GM06990 (cell line): ENCODE measurements around the gene ARFGEF3.

ENCODE experiments used
- DNase-seq: peaks from one replicate; pipeline ENCODE4 v3.0.0-alpha.2; 2011; ENCODE audit not compliant: insufficient read length; ENCODE audit errors: extremely low read depth
- H3K27me3 ChIP-seq: replicated peaks from 2 replicates; pipeline ENCODE4 v1.6.0; 2011; ENCODE audit warnings: low read length; ENCODE audit not compliant: control insufficient read depth, insufficient read depth
- H3K36me3 ChIP-seq: 2 replicates; pipeline ENCODE4 v1.5.1; 2011; ENCODE audit warnings: low read length; ENCODE audit not compliant: control insufficient read depth, insufficient read depth
- H3K4me3 ChIP-seq: replicated peaks from 2 replicates; pipeline ENCODE4 v1.5.1; 2011; ENCODE audit warnings: low read depth, mild to moderate bottlenecking, control low read depth, low read length
- TF ChIP-seq, protein P1 (sequence below): IDR thresholded peaks from 2 replicates; pipeline ENCODE4 v1.5.1; 2011; ENCODE audit warnings: low read length, control low read depth, mild to moderate bottlenecking, inconsistent platforms; ENCODE audit not compliant: insufficient read depth, poor library complexity, severe bottlenecking

ARFGEF3 gene

GRCh38 chr6:138374815-138375214 lies 213.1 kb downstream of the ARFGEF3 start:
- TF ChIP-seq, protein P1, sequence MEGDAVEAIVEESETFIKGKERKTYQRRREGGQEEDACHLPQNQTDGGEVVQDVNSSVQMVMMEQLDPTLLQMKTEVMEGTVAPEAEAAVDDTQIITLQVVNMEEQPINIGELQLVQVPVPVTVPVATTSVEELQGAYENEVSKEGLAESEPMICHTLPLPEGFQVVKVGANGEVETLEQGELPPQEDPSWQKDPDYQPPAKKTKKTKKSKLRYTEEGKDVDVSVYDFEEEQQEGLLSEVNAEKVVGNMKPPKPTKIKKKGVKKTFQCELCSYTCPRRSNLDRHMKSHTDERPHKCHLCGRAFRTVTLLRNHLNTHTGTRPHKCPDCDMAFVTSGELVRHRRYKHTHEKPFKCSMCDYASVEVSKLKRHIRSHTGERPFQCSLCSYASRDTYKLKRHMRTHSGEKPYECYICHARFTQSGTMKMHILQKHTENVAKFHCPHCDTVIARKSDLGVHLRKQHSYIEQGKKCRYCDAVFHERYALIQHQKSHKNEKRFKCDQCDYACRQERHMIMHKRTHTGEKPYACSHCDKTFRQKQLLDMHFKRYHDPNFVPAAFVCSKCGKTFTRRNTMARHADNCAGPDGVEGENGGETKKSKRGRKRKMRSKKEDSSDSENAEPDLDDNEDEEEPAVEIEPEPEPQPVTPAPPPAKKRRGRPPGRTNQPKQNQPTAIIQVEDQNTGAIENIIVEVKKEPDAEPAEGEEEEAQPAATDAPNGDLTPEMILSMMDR = no peak
- Histone ChIP-seq H3K4me3 (no peak overlapping the region), H3K27me3 (peaks cover 1% of the 10 kb centered on the region; the same call in 1 of the 2 replicates), H3K36me3 (no peaks in the 10 kb centered on the region)
- DNase-seq = no peak

DNA sequence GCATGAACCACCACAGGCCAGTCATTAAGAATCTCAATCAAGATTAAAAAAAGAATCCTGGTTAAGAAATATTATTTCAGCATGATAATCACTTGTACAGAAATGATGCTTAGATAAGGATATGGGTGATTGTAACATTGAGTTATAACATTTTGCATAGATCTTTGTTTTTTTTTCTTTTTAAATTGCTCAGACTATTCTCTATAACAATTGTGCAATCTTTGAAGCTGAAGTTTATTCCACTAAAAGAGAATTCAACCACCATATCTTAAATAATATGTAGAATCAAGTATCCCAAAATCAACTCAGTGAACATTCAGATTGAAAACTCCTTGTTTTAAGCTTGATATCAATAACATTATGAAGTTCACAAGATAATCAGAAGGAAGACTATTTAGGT lies 215.3 kb downstream of the ARFGEF3 start:
- TF ChIP-seq, protein P1 = no peak
- no peaks in the 10 kb centered on the region for H3K36me3 ChIP-seq
- DNase-seq = no peak
- H3K4me3 ChIP-seq = no peak overlapping the region
- H3K27me3 ChIP-seq = peaks cover 1% of the 10 kb centered on the region; the same call in 1 of the 2 replicates

DNA sequence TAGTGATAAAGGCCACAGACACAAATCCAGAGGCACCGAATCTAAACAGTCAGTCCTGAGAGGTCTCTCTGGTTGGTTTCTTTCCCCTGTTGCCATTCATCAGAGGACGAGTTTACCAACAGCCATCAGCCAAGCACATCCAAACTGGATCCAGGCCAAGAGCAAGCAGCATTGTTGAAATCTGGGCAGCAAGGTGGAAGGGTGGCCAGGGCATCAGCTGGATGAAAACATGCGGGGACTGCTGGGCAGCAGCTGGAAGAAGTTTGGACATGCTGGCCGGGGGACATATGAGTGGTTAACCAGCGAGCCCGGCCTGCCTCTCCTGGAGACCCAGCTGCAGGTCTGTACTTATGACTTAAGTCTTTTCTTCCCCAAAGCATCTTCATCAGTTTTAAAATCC lies 216.1 kb downstream of the ARFGEF3 start, which contains the start of gene SMIM28:
Gene SMIM28 (plus strand): TSS at position 62 of the 400 bp plus-strand sequence. CDS start 168 bp downstream, at position 230.
- Histone ChIP-seq H3K4me3 (no peak within 1 kb of the TSS), H3K27me3 (peaks cover 1% of the 10 kb centered on the region; the same call in 1 of the 2 replicates), H3K36me3 (no peaks in the 10 kb centered on the region)
- TF ChIP-seq, protein P1 = no peak
- DNase-seq = no peak

DNA sequence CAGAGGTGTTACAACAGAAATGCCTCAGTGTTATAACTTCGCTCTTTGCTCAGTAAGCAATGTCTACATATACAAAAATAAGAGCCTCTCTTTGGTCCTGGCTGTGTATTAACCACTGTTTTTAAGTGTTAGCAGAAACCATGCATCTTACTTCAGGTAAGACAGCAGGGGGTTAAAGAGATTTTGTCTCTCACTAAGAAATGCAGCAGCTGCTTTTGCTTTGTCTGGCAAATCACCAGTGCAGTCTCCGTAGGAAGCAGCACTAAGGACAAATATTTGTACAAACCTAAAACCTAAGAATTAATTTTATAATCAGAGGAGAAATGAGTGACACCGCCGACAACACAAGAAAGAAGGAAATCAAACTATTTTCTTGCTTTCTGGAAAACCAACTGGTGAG lies 216.7 kb downstream of the ARFGEF3 start:
- TF ChIP-seq, protein P1 = no peak
- no peaks in the 10 kb centered on the region for H3K36me3 ChIP-seq

DNA sequence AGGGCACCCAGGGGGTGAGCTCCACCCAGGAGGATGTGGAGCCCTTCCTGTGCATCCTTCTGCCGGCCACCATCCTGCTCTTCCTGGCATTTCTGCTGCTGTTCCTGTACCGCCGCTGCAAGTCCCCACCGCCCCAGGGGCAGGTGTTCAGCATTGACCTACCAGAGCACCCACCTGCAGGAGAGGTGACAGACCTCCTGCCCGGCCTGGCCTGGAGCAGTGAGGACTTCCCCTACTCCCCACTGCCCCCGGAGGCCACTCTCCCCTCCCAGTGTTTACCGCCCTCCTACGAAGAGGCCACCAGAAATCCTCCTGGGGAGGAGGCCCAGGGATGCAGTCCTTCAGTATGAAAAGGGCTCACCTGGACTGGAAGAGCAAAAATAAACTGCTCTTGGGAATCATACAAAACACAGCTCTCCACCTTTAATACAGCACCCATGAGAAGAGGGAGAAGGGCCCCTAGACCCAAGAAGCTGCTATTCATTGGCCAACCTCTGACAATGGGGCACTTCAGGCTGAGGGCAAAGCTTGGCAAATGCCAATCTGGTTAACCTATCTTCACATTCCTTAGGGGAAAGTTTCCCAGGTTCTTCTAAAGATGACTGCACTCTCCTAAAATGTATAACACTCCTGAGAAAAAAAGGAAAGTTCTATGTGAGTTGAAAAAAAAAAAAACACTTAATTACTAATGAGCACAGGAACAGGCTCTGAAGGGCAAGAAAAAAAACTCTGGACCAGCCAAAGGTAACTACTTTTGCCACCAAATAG lies 220.9 kb downstream of the ARFGEF3 start:
- H3K4me3 ChIP-seq = no peak overlapping the region
- no peak for DNase-seq
- TF ChIP-seq, protein P1 = no peak
- H3K36me3 ChIP-seq = no peaks in the 10 kb centered on the region
- no peaks in the 10 kb centered on the region; the same call in 1 of the 2 replicates for H3K27me3 ChIP-seq

More for the DNA sequence above, 216.7 kb downstream of the ARFGEF3 start:
- DNase-seq = no peak
- Histone ChIP-seq H3K4me3 (no peak overlapping the region), H3K27me3 (peaks cover 1% of the 10 kb centered on the region; the same call in 1 of the 2 replicates)
